Stimulated activated memory B cell treated with anti-CD40 and anti-IgM and Interleukin-4, amounts not matched to agents 10 μg/mL and 1 μg/mL and 100 μg/mL, for 72 hours (primary cell): Measurements from ENCODE around the gene FBL.
A peak's percentile ranks its signal among the peaks of the same experiment; 100 is the strongest.
"Not testable (repeated sequence)": the region's sequence is repeated elsewhere in the genome, so short reads cannot be mapped to it uniquely, and the experiment has no call there.

Source experiments
- ATAC-seq: fragments of 150-1000 bp; cut with Tn5 transposase; 2 replicates; pipeline ENCODE4 v1.10.0; 2021
- H3K27ac Mint-ChIP-seq: one replicate; pipeline ENCODE4 v1.8.0; 2022; ENCODE audit warnings: mild to moderate bottlenecking, mixed read lengths
- H3K27me3 Mint-ChIP-seq: one replicate; pipeline ENCODE4 v1.8.0; 2022; ENCODE audit warnings: mixed read lengths
- H3K36me3 Mint-ChIP-seq: one replicate; pipeline ENCODE4 v1.8.0; 2022; ENCODE audit warnings: mixed read lengths
- H3K4me1 Mint-ChIP-seq: one replicate; pipeline ENCODE4 v1.8.0; 2022; ENCODE audit warnings: mixed read lengths
- H3K4me3 Mint-ChIP-seq: one replicate; pipeline ENCODE4 v1.8.0; 2022; ENCODE audit warnings: mild to moderate bottlenecking, moderate library complexity, mixed read lengths
- H3K9me3 Mint-ChIP-seq: one replicate; pipeline ENCODE4 v1.8.0; 2022; ENCODE audit warnings: mixed read lengths

Gene FBL

GRCh38 chr19:39880241-39880640 lies 34.1 kb upstream of the FBL start:
- H3K4me1 Mint-ChIP-seq, H3K27ac Mint-ChIP-seq, ATAC-seq, H3K9me3 Mint-ChIP-seq, H3K4me3 Mint-ChIP-seq, H3K27me3 Mint-ChIP-seq, H3K36me3 Mint-ChIP-seq: not testable (repeated sequence)

- H3K4me3 Mint-ChIP-seq, H3K27ac Mint-ChIP-seq, H3K36me3 Mint-ChIP-seq, ATAC-seq, H3K9me3 Mint-ChIP-seq, H3K27me3 Mint-ChIP-seq, H3K4me1 Mint-ChIP-seq: not testable (repeated sequence)
These were observed 33.6 kb upstream of the FBL start for GRCh38 chr19:39879796-39880195.

GRCh38 chr19:39878866-39879265 lies 32.7 kb upstream of the FBL start:
- not testable (repeated sequence) for H3K36me3 Mint-ChIP-seq, H3K9me3 Mint-ChIP-seq, H3K27me3 Mint-ChIP-seq, H3K4me3 Mint-ChIP-seq, ATAC-seq, H3K4me1 Mint-ChIP-seq, H3K27ac Mint-ChIP-seq

- ATAC-seq = no peak
- H3K27me3 Mint-ChIP-seq = no peaks in the 10 kb centered on the region
- no peak overlapping the region for H3K4me3 Mint-ChIP-seq
- H3K9me3 Mint-ChIP-seq = no peaks in the 10 kb centered on the region
- H3K27ac Mint-ChIP-seq = no peak overlapping the region
- H3K36me3 Mint-ChIP-seq = no peaks in the 10 kb centered on the region
- H3K4me1 Mint-ChIP-seq = no peaks in the 10 kb centered on the region
These were observed 32.2 kb upstream of the FBL start for GRCh38 chr19:39878398-39878797.

- H3K4me3 Mint-ChIP-seq, H3K9me3 Mint-ChIP-seq, H3K36me3 Mint-ChIP-seq, H3K4me1 Mint-ChIP-seq, H3K27me3 Mint-ChIP-seq, H3K27ac Mint-ChIP-seq, ATAC-seq: not testable (repeated sequence)
These were observed 31.8 kb upstream of the FBL start for GRCh38 chr19:39877982-39878381.

- H3K27me3 Mint-ChIP-seq, H3K4me1 Mint-ChIP-seq, H3K9me3 Mint-ChIP-seq, H3K36me3 Mint-ChIP-seq, H3K4me3 Mint-ChIP-seq, H3K27ac Mint-ChIP-seq, ATAC-seq: not testable (repeated sequence)
These were observed 31.3 kb upstream of the FBL start for GRCh38 chr19:39877488-39877887.

- not testable (repeated sequence) for ATAC-seq, H3K4me1 Mint-ChIP-seq, H3K27ac Mint-ChIP-seq, H3K4me3 Mint-ChIP-seq, H3K36me3 Mint-ChIP-seq, H3K27me3 Mint-ChIP-seq, H3K9me3 Mint-ChIP-seq
These were observed 30.3 kb upstream of the FBL start for GRCh38 chr19:39876486-39876885.

- not testable (repeated sequence) for H3K4me1 Mint-ChIP-seq, ATAC-seq, H3K4me3 Mint-ChIP-seq, H3K27me3 Mint-ChIP-seq, H3K9me3 Mint-ChIP-seq, H3K27ac Mint-ChIP-seq, H3K36me3 Mint-ChIP-seq
These were observed 29.3 kb upstream of the FBL start for GRCh38 chr19:39875401-39875864.

GRCh38 chr19:39874404-39874803 lies 28.2 kb upstream of the FBL start:
- peak; percentile 4 for ATAC-seq
- H3K4me3 Mint-ChIP-seq = no peak overlapping the region
- H3K27me3 Mint-ChIP-seq = peaks cover 7% of the 10 kb centered on the region
- H3K9me3 Mint-ChIP-seq = no peaks in the 10 kb centered on the region
- H3K4me1 Mint-ChIP-seq = no peaks in the 10 kb centered on the region
- H3K36me3 Mint-ChIP-seq = no peaks in the 10 kb centered on the region
- H3K27ac Mint-ChIP-seq = no peak overlapping the region

GRCh38 chr19:39873385-39873784 lies 27.2 kb upstream of the FBL start:
- Mint-ChIP-seq H3K27me3 (peaks cover 7% of the 10 kb centered on the region), H3K9me3 (no peaks in the 10 kb centered on the region), H3K27ac (no peak overlapping the region), H3K4me3 (no peak overlapping the region), H3K4me1 (no peaks in the 10 kb centered on the region), H3K36me3 (no peaks in the 10 kb centered on the region)
- ATAC-seq = no peak

GRCh38 chr19:39871886-39872866 lies 26.0 kb upstream of the FBL start:
- Mint-ChIP-seq H3K27me3 (peaks cover 7% of the 10 kb centered on the region), H3K4me3 (no peak overlapping the region), H3K27ac (no peak overlapping the region), H3K4me1 (no peaks in the 10 kb centered on the region), H3K9me3 (no peaks in the 10 kb centered on the region), H3K36me3 (no peaks in the 10 kb centered on the region)
- ATAC-seq = no peak

- H3K9me3 Mint-ChIP-seq = no peaks in the 10 kb centered on the region
- ATAC-seq = no peak
- H3K36me3 Mint-ChIP-seq = no peaks in the 10 kb centered on the region
- no peak overlapping the region for H3K27ac Mint-ChIP-seq
- H3K27me3 Mint-ChIP-seq = peaks cover 7% of the 10 kb centered on the region
- H3K4me1 Mint-ChIP-seq = no peaks in the 10 kb centered on the region
- H3K4me3 Mint-ChIP-seq = no peak overlapping the region
These were observed 25.2 kb upstream of the FBL start for GRCh38 chr19:39871362-39871761.

GRCh38 chr19:39870171-39870971 lies 24.2 kb upstream of the FBL start:
- Mint-ChIP-seq H3K27me3 (peaks cover 7% of the 10 kb centered on the region), H3K36me3 (no peaks in the 10 kb centered on the region), H3K4me3 (no peak overlapping the region), H3K27ac (no peak overlapping the region), H3K9me3 (no peaks in the 10 kb centered on the region), H3K4me1 (no peaks in the 10 kb centered on the region)
- ATAC-seq = peak; percentile 10

- H3K27ac Mint-ChIP-seq = no peak overlapping the region
- H3K4me3 Mint-ChIP-seq = no peak overlapping the region
- peaks cover 7% of the 10 kb centered on the region for H3K27me3 Mint-ChIP-seq
- ATAC-seq = no peak
- H3K9me3 Mint-ChIP-seq = no peaks in the 10 kb centered on the region
- no peaks in the 10 kb centered on the region for H3K36me3 Mint-ChIP-seq
- no peaks in the 10 kb centered on the region for H3K4me1 Mint-ChIP-seq
These were observed 21.8 kb upstream of the FBL start for GRCh38 chr19:39867952-39868351.

GRCh38 chr19:39867133-39867532 lies 21.0 kb upstream of the FBL start:
- Mint-ChIP-seq H3K9me3 (no peaks in the 10 kb centered on the region), H3K4me1 (no peaks in the 10 kb centered on the region), H3K4me3 (no peak overlapping the region), H3K36me3 (no peaks in the 10 kb centered on the region), H3K27me3 (peaks cover 7% of the 10 kb centered on the region), H3K27ac (no peak overlapping the region)
- no peak for ATAC-seq

GRCh38 chr19:39865953-39866352 lies 19.8 kb upstream of the FBL start:
- Mint-ChIP-seq H3K9me3 (no peaks in the 10 kb centered on the region), H3K27me3 (no peaks in the 10 kb centered on the region), H3K4me1 (no peaks in the 10 kb centered on the region), H3K4me3 (no peak overlapping the region), H3K36me3 (no peaks in the 10 kb centered on the region), H3K27ac (no peak overlapping the region)
- no peak for ATAC-seq
